ENCODE measurements around the gene PDE6C. TPM values are rescaled to one million over a fixed set of nuclear protein-coding genes. Genes with fewer than 3 reads are reported as not detected.

Gene PDE6C
- total RNA-seq, 1 experiment from 2014 or later, result not detected

DNA sequence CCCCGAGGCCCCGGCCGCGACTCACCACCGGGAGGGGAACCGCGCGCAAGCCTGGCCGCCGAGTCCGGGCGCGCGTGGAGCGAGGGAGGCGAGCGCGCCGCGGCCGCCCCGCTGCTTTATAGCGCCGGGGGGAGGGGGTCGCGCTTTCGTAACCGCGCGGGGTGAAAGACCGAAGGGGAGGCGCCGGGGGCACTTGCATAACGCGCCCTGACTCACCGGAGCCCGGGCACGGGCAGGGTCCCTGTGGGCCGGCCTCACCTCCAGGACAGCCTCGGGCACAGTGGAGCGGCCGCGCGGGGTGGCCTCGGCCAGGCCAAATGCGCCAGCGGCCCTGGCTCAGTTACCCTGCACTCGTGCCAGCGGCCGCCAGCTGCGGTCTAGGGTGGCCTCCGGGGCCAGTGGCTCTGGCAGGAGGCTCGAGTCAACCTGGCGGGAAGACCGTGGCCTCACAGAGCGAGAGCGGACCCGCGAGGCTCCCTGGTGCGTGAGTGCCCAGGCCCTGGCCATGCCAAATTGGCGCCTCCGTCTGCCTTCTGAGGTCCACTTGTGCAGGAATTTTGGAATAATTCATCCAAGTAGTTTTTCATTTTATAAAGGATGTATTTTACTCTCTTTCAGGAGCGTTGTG lies 11.1 kb upstream of the PDE6C start, which contains the start of gene RBP4 (continued):
- TF ChIP-seq OVOL2 (CRISPR knock-in tag; IDR thresholded peaks at IDR 0.05; ENCODE audit: borderline replicate concordance) (no peak), ZBTB21 (CRISPR knock-in tag; IDR thresholded peaks at IDR 0.05; ENCODE audit: borderline replicate concordance) (no peak), ZNF317 (CRISPR knock-in tag; IDR thresholded peaks at IDR 0.05; ENCODE audit: borderline replicate concordance, low read depth) (no peak), SP1 (CRISPR knock-in tag; conservative IDR thresholded peaks at IDR 0.05) (no peak), RELA (CRISPR knock-in tag; IDR thresholded peaks at IDR 0.05; ENCODE audit: borderline replicate concordance) (no peak), GRHL2 (CRISPR knock-in tag; IDR thresholded peaks at IDR 0.05; ENCODE audit: insufficient replicate concordance, severe bottlenecking) (no peak), ZNF396 (CRISPR knock-in tag; IDR thresholded peaks at IDR 0.05; ENCODE audit: borderline replicate concordance) (no peak), CBFB (CRISPR knock-in tag; IDR thresholded peaks at IDR 0.05; ENCODE audit: low read depth) (no peak)
- TF ChIP-seq, protein P1, sequence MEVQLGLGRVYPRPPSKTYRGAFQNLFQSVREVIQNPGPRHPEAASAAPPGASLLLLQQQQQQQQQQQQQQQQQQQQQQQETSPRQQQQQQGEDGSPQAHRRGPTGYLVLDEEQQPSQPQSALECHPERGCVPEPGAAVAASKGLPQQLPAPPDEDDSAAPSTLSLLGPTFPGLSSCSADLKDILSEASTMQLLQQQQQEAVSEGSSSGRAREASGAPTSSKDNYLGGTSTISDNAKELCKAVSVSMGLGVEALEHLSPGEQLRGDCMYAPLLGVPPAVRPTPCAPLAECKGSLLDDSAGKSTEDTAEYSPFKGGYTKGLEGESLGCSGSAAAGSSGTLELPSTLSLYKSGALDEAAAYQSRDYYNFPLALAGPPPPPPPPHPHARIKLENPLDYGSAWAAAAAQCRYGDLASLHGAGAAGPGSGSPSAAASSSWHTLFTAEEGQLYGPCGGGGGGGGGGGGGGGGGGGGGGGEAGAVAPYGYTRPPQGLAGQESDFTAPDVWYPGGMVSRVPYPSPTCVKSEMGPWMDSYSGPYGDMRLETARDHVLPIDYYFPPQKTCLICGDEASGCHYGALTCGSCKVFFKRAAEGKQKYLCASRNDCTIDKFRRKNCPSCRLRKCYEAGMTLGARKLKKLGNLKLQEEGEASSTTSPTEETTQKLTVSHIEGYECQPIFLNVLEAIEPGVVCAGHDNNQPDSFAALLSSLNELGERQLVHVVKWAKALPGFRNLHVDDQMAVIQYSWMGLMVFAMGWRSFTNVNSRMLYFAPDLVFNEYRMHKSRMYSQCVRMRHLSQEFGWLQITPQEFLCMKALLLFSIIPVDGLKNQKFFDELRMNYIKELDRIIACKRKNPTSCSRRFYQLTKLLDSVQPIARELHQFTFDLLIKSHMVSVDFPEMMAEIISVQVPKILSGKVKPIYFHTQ (CRISPR knock-in tag; IDR thresholded peaks at IDR 0.05), result no peak
- TF ChIP-seq, protein P2, sequence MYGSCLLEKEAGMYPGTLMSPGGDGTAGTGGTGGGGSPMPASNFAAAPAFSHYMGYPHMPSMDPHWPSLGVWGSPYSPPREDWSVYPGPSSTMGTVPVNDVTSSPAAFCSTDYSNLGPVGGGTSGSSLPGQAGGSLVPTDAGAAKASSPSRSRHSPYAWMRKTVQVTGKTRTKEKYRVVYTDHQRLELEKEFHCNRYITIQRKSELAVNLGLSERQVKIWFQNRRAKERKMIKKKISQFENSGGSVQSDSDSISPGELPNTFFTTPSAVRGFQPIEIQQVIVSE (CRISPR knock-in tag; IDR thresholded peaks at IDR 0.05; ENCODE audit: borderline replicate concordance), result no peak
- TF ChIP-seq, protein P3, sequence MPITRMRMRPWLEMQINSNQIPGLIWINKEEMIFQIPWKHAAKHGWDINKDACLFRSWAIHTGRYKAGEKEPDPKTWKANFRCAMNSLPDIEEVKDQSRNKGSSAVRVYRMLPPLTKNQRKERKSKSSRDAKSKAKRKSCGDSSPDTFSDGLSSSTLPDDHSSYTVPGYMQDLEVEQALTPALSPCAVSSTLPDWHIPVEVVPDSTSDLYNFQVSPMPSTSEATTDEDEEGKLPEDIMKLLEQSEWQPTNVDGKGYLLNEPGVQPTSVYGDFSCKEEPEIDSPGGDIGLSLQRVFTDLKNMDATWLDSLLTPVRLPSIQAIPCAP (CRISPR knock-in tag; IDR thresholded peaks at IDR 0.05), result no peak
- TF ChIP-seq, protein P4, sequence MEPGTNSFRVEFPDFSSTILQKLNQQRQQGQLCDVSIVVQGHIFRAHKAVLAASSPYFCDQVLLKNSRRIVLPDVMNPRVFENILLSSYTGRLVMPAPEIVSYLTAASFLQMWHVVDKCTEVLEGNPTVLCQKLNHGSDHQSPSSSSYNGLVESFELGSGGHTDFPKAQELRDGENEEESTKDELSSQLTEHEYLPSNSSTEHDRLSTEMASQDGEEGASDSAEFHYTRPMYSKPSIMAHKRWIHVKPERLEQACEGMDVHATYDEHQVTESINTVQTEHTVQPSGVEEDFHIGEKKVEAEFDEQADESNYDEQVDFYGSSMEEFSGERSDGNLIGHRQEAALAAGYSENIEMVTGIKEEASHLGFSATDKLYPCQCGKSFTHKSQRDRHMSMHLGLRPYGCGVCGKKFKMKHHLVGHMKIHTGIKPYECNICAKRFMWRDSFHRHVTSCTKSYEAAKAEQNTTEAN (CRISPR knock-in tag; IDR thresholded peaks at IDR 0.05), result no peak
- TF ChIP-seq, protein P5, sequence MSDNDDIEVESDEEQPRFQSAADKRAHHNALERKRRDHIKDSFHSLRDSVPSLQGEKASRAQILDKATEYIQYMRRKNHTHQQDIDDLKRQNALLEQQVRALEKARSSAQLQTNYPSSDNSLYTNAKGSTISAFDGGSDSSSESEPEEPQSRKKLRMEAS (CRISPR knock-in tag; IDR thresholded peaks at IDR 0.05), result peak; percentile 23; the same call in 1 of the 2 replicates

DNA sequence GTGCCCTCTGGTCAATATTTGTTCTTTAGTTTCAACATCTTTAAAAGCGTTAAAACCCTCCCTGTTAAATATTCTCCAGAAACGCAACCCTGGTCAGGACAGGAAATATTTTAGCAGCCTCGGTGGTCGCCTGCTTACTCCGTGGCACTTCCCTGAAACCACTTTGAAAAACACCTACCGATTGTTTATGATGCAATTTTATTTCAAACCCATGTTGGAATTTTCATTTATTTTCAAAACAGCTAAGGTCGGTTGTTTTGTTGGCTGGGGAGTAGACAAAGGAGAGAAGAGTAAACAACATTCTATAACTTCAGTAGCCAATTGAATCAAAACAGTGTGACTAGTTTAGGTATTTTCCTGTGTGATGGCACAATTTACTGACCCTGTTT lies 10.6 kb upstream of the PDE6C start:
- no peak for TF ChIP-seq KAT7 (CRISPR knock-in tag; IDR thresholded peaks at IDR 0.05; ENCODE audit: borderline replicate concordance)
- peak; percentile 79 for TF ChIP-seq GABPB1 (CRISPR knock-in tag; IDR thresholded peaks at IDR 0.05)
- peaks cover 62% of the 10 kb centered on the region for H3K27me3 Mint-ChIP-seq (ENCODE audit: low read depth)
- CTCF ChIA-PET, result interaction anchor here (0.6 kb wide), 1 partner anchor 47 kb away, joined by 3 read pairs; no protein-coding TSS in a partner anchor
- ATAC-seq (no peak), DNase-seq (ENCODE audit: low spot score) (no peak)
- peaks cover 2% of the 10 kb centered on the region; the same call in 1 of the 2 replicates for H3K9me3 Mint-ChIP-seq
- peaks cover 8% of the 10 kb centered on the region for H3K4me1 Mint-ChIP-seq
- H3K27ac Mint-ChIP-seq, result no peak overlapping the region
- POLR2A ChIA-PET, result no interaction called here
- no peaks in the 10 kb centered on the region for H3K36me3 Mint-ChIP-seq
- H3K4me3 Mint-ChIP-seq, result peak overlapping the region; percentile 61

DNA sequence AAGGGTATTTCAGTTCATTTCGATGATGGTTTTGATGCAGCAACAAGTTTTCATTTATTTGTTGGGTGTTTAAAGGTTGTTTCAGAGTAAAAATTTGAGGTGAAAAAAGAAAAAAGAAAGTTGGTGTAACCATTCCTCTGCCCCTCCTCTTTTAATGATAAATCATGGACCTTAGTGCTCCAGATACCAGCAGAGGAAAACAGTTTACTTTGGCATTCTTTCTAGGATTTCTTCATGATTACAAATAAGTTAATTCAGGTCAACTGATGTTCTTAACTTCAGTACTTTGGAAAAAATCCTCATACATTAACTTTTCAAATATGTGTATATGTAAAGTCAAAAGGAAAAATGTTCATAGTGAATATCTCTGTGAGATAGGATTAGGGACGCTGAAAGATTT lies 9.3 kb upstream of the PDE6C start:
- ChIA-PET CTCF (interaction anchor here (1.0 kb wide), 1 partner anchor 487 kb away, joined by 3 read pairs; no protein-coding TSS in a partner anchor), POLR2A (no interaction called here)
- peaks cover 58% of the 10 kb centered on the region for H3K27me3 Mint-ChIP-seq (ENCODE audit: low read depth)
- H3K36me3 Mint-ChIP-seq, result no peaks in the 10 kb centered on the region
- H3K4me3 Mint-ChIP-seq, result no peak overlapping the region
- DNase-seq (ENCODE audit: low spot score), result no peak
- peaks cover 4% of the 10 kb centered on the region; the same call in 1 of the 2 replicates for H3K9me3 Mint-ChIP-seq
- H3K4me1 Mint-ChIP-seq, result peaks cover 8% of the 10 kb centered on the region
- H3K27ac Mint-ChIP-seq, result no peak overlapping the region
- ATAC-seq, result no peak
- TF ChIP-seq, protein P6, sequence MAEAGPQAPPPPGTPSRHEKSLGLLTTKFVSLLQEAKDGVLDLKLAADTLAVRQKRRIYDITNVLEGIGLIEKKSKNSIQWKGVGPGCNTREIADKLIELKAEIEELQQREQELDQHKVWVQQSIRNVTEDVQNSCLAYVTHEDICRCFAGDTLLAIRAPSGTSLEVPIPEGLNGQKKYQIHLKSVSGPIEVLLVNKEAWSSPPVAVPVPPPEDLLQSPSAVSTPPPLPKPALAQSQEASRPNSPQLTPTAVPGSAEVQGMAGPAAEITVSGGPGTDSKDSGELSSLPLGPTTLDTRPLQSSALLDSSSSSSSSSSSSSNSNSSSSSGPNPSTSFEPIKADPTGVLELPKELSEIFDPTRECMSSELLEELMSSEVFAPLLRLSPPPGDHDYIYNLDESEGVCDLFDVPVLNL (CRISPR knock-in tag; IDR thresholded peaks at IDR 0.05; ENCODE audit: borderline replicate concordance, low read depth), result no peak
- TF ChIP-seq RORB (CRISPR knock-in tag; IDR thresholded peaks at IDR 0.05), result no peak
- TF ChIP-seq, protein P7, sequence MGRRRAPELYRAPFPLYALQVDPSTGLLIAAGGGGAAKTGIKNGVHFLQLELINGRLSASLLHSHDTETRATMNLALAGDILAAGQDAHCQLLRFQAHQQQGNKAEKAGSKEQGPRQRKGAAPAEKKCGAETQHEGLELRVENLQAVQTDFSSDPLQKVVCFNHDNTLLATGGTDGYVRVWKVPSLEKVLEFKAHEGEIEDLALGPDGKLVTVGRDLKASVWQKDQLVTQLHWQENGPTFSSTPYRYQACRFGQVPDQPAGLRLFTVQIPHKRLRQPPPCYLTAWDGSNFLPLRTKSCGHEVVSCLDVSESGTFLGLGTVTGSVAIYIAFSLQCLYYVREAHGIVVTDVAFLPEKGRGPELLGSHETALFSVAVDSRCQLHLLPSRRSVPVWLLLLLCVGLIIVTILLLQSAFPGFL (CRISPR knock-in tag; IDR thresholded peaks at IDR 0.05; ENCODE audit: borderline replicate concordance), result no peak
- TF ChIP-seq, protein P8, sequence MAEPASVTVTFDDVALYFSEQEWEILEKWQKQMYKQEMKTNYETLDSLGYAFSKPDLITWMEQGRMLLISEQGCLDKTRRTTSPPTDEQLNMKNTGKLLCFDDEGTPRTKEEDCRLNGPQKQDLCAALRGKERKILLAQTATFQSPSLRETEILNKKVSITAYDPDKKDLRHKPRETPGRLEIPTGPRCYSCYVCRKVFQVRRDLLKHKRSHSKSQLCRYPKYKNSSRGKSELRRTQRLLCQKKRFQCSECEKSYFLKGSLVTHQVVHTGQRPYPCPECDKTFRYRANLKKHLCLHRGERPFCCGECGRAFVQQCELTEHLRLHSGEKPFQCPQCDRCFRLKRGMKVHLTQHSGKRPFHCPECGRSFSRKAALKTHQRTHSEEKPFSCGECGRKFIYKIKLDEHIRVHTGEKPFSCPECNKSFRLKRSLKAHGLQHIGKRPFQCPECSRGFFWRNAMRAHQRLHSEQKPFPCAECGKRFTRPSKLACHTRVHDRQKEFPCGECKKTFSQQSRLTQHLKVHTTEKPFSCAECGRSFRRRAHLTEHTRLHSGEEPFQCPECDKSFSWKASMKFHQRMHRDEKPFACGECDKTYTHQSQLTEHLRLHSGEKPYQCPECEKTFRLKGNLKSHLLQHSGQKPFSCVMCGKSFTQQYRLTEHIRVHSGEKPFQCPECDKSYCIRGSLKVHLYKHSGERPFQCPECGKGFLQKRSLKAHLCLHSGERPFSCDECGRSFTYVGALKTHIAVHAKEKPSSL (CRISPR knock-in tag; conservative IDR thresholded peaks at IDR 0.05), result no peak
- TF ChIP-seq, protein P3 (CRISPR knock-in tag; IDR thresholded peaks at IDR 0.05), result no peak
